IPS-20b (cell line): ENCODE results near the gene STPG1.

Source experiments
- H3K27ac ChIP-seq: one replicate; pipeline ENCODE4 v1.5.1; 2013; ENCODE audit warnings: low read length
- H3K27me3 ChIP-seq: 2 replicates; pipeline ENCODE4 v1.6.1; 2013; ENCODE audit warnings: mild to moderate bottlenecking, low read length, inconsistent platforms; ENCODE audit not compliant: insufficient read depth
- H3K36me3 ChIP-seq: 2 replicates; pipeline ENCODE4 v1.6.1; 2013; ENCODE audit warnings: low read depth, mild to moderate bottlenecking, inconsistent platforms, low read length, moderate library complexity; ENCODE audit not compliant: insufficient read depth
- H3K4me1 ChIP-seq: 2 replicates; pipeline ENCODE4 v1.6.1; 2013; ENCODE audit warnings: mild to moderate bottlenecking, control low read depth, inconsistent platforms, low read length, moderate library complexity; ENCODE audit not compliant: insufficient read depth
- H3K4me3 ChIP-seq: 2 replicates; pipeline ENCODE4 v1.5.1; 2013; ENCODE audit warnings: mild to moderate bottlenecking, low read length, inconsistent platforms
- H3K9ac ChIP-seq: 2 replicates; pipeline ENCODE4 v1.6.1; 2013; ENCODE audit warnings: low read depth, mild to moderate bottlenecking, inconsistent platforms, low read length, moderate library complexity
- H3K9me3 ChIP-seq: 2 replicates; pipeline ENCODE4 v1.6.1; 2013; ENCODE audit warnings: mild to moderate bottlenecking, low read depth, low read length, inconsistent platforms; ENCODE audit not compliant: insufficient read depth

Gene STPG1

GRCh38 chr1:24347159-24347934 is 66.2 kb downstream of the STPG1 start:
- Histone ChIP-seq H3K27me3 (no peaks in the 10 kb centered on the region), H3K9me3 (no peaks in the 10 kb centered on the region), H3K4me1 (no peaks in the 10 kb centered on the region), H3K9ac (no peak overlapping the region), H3K36me3 (no peaks in the 10 kb centered on the region; the same call in 1 of the 2 replicates), H3K27ac (no peak overlapping the region), H3K4me3 (no peak overlapping the region)

DNA sequence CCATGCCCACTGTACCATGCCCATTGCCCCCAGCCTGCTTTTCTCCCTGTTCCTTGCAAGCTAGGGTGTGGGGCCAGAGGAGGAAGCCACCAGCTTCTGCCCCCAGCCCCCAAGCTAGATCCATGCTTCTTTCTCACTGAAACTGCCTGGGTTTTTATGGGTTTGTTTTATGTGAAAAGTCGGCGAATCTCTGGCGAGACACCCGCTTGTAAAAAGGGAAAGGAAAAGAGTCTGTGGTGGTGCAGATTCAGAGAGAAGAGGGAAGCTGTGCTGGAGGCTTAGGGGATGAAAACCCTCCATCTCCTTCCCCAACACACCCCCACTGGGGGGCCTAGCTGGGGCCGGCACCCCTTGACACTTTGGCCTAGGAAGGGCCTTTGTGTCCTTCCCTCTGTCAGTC is 68.2 kb downstream of the STPG1 start:
- H3K27me3 ChIP-seq = no peaks in the 10 kb centered on the region
- no peaks in the 10 kb centered on the region; the same call in 1 of the 2 replicates for H3K36me3 ChIP-seq
- H3K27ac ChIP-seq = no peak overlapping the region
- peaks cover 13% of the 10 kb centered on the region; the same call in 1 of the 2 replicates for H3K4me1 ChIP-seq
- H3K4me3 ChIP-seq = no peak overlapping the region
- no peak overlapping the region; the same call in 1 of the 2 replicates for H3K9ac ChIP-seq
- no peaks in the 10 kb centered on the region for H3K9me3 ChIP-seq

- H3K27me3 ChIP-seq = no peaks in the 10 kb centered on the region
- no peak overlapping the region for H3K4me3 ChIP-seq
- peaks cover 16% of the 10 kb centered on the region; the same call in 1 of the 2 replicates for H3K4me1 ChIP-seq
- no peak overlapping the region for H3K9ac ChIP-seq
- H3K36me3 ChIP-seq = no peaks in the 10 kb centered on the region; the same call in 1 of the 2 replicates
- H3K9me3 ChIP-seq = no peaks in the 10 kb centered on the region
- H3K27ac ChIP-seq = no peak overlapping the region
Measured at GRCh38 chr1:24344090-24344742, 69.4 kb downstream of the STPG1 start.

DNA sequence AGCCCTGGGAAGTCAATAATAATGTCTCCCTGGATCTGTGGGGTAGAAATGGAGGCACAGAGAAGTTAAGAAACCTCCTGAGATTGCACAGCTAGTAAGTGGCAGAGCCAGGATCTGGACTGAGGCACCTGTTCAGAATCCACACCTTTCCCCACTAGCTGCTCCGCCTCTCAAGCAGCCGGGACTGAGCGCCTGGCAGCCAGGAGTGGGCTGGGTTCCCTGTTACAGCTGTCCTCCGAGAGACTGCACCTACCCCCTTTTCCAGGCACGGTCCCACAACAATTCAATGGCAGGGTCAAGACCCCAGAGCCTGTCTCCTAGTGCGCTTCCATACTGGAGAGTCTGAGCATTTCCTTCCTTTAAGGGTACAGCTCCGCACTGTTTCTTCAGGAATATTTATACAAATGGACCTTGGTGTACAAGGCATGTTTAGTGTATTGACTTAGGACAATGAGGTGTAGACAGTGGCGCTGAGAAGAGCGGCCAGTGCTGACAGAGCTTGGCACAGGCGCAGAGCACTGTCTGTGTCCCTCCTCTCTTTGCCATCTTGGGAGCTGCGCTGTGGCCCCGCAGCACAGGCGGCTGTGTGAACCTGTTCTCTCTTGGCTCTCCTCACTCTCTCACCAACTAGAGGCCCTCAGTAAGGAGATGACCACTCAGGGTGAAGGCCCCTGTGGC is 70.0 kb downstream of the STPG1 start:
- H3K4me3 ChIP-seq = no peak overlapping the region
- H3K4me1 ChIP-seq = peaks cover 16% of the 10 kb centered on the region; the same call in 1 of the 2 replicates
- H3K9ac ChIP-seq = no peak overlapping the region
- H3K9me3 ChIP-seq = no peaks in the 10 kb centered on the region
- no peaks in the 10 kb centered on the region for H3K27me3 ChIP-seq
- H3K27ac ChIP-seq = no peak overlapping the region
- no peaks in the 10 kb centered on the region; the same call in 1 of the 2 replicates for H3K36me3 ChIP-seq

GRCh38 chr1:24341260-24341659 is 72.3 kb downstream of the STPG1 start:
- Histone ChIP-seq H3K9ac (0 out of 2 replicates have a peak overlapping the region, but pooled peaks have one; percentile 10), H3K4me1 (peaks cover 29% of the 10 kb centered on the region), H3K4me3 (no peak overlapping the region), H3K36me3 (no peaks in the 10 kb centered on the region; the same call in 1 of the 2 replicates), H3K27me3 (no peaks in the 10 kb centered on the region), H3K27ac (no peak overlapping the region), H3K9me3 (no peaks in the 10 kb centered on the region)

DNA sequence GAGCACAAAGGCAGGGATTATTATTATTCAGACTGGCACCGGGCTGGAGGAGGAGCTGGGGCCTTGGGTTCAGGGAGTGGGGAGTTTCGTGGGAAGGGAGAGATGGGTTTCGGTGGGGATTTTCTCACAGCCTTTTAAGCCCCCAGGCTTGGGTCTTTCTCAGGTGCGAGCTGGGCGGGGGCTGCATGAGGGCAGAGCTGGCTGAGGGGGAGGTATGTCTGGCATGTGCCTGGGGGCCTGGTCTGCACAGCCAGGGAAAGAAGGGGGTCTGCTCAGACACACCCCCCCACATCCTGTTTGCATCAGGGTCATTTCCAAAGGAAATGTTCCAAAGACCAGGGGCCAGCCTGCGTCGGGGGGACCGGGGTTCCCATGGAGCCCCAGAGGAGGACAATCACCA is 72.8 kb downstream of the STPG1 start:
- Histone ChIP-seq H3K27me3 (no peaks in the 10 kb centered on the region), H3K27ac (no peak overlapping the region), H3K9ac (peak overlapping the region; percentile 10; the same call in 1 of the 2 replicates), H3K4me3 (no peak overlapping the region), H3K36me3 (no peaks in the 10 kb centered on the region), H3K4me1 (peaks cover 29% of the 10 kb centered on the region), H3K9me3 (no peaks in the 10 kb centered on the region)

- no peak overlapping the region for H3K27ac ChIP-seq
- no peaks in the 10 kb centered on the region for H3K27me3 ChIP-seq
- no peak overlapping the region for H3K4me3 ChIP-seq
- H3K9me3 ChIP-seq = no peaks in the 10 kb centered on the region
- peaks cover 29% of the 10 kb centered on the region for H3K4me1 ChIP-seq
- no peak overlapping the region; the same call in 1 of the 2 replicates for H3K9ac ChIP-seq
- H3K36me3 ChIP-seq = no peaks in the 10 kb centered on the region
Measured at GRCh38 chr1:24339996-24340395, 73.6 kb downstream of the STPG1 start.

- Histone ChIP-seq H3K27ac (no peak overlapping the region), H3K9ac (no peak overlapping the region), H3K36me3 (no peaks in the 10 kb centered on the region), H3K4me1 (peaks cover 29% of the 10 kb centered on the region), H3K27me3 (no peaks in the 10 kb centered on the region), H3K4me3 (no peak overlapping the region), H3K9me3 (no peaks in the 10 kb centered on the region)
Measured at GRCh38 chr1:24338447-24338846, 75.1 kb downstream of the STPG1 start.

DNA sequence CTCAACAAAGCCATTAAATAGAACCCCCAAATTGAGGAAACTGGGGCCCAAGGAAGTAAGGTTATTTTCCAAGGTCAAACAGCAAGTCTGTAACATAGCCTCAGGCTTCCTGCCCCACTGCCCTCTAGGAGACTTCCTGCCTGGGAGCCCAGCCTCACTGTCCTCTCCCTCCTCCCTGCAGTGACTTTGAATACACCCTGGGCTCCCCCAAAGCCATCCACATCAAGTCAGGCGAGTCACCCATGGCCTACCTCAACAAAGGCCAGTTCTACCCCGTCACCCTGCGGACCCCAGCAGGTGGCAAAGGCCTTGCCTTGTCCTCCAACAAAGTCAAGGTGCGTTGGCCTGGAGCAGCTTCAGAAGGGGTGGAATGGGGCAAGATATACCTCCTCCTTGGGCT is 76.1 kb downstream of the STPG1 start:
- Histone ChIP-seq H3K9ac (no peak overlapping the region), H3K36me3 (no peaks in the 10 kb centered on the region), H3K4me1 (peaks cover 29% of the 10 kb centered on the region), H3K27ac (no peak overlapping the region), H3K27me3 (no peaks in the 10 kb centered on the region), H3K4me3 (no peak overlapping the region), H3K9me3 (no peaks in the 10 kb centered on the region)

- Histone ChIP-seq H3K27ac (no peak overlapping the region), H3K4me1 (peaks cover 23% of the 10 kb centered on the region), H3K4me3 (no peak overlapping the region), H3K9me3 (no peaks in the 10 kb centered on the region), H3K27me3 (no peaks in the 10 kb centered on the region), H3K36me3 (no peaks in the 10 kb centered on the region; the same call in 1 of the 2 replicates), H3K9ac (no peak overlapping the region)
Measured at GRCh38 chr1:24336075-24336474, 77.5 kb downstream of the STPG1 start.

GRCh38 chr1:24331961-24332673 is 81.5 kb downstream of the STPG1 start:
- no peak overlapping the region for H3K9ac ChIP-seq
- peaks cover 8% of the 10 kb centered on the region; the same call in 1 of the 2 replicates for H3K4me1 ChIP-seq
- H3K27me3 ChIP-seq = no peaks in the 10 kb centered on the region
- no peaks in the 10 kb centered on the region for H3K9me3 ChIP-seq
- no peak overlapping the region for H3K4me3 ChIP-seq
- no peak overlapping the region for H3K27ac ChIP-seq
- no peaks in the 10 kb centered on the region; the same call in 1 of the 2 replicates for H3K36me3 ChIP-seq
